Left renal pelvis (tissue), 4 donors: ENCODE results near the gene ALK. TPM values are rescaled to one million over a fixed set of nuclear protein-coding genes. Genes with fewer than 3 reads are reported as not detected.

Experiments
- DNase-seq, 4 donors: peaks; one replicate each; pipeline ENCODE4 v3.0.0-alpha.2; 2013; ENCODE audit warnings: low read depth in 4 of 4, low spot score in 3 of 4
- polyA plus RNA-seq, 4 donors: library from polyadenylated mRNA; unstranded; fragments of 120-200 nt; gene quantifications; one replicate each; pipeline ENCODE4 v1.2.1, GENCODE V29; 2013; ENCODE audit not compliant: insufficient read length in 4 of 4

ALK gene
- polyA plus RNA-seq, 4 donors = 0.30 to 1.4 (median 0.54) TPM

DNA sequence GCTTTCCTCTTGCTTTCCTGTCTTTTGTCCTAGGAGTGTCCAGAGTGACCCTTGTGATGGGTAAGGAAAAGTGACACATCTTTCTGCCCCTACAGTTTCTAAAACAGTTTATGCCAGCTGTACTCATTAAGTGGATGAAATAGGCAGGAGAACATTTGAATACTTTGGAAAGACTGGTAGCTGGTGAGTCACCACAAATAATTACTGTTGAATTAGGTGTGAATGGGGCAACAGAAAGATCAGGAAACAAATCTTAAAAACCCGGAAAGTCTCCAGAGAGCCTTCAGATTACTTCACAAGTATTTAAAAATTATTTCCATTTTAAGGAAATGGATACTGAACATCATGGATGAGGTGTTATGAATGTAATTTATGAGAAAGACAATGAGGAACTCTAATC is 527.7 kb downstream of the ALK start:
- DNase-seq = no peak

- DNase-seq = no peak
Measured at GRCh38 chr2:29392774-29393173, 528.6 kb downstream of the ALK start.

DNA sequence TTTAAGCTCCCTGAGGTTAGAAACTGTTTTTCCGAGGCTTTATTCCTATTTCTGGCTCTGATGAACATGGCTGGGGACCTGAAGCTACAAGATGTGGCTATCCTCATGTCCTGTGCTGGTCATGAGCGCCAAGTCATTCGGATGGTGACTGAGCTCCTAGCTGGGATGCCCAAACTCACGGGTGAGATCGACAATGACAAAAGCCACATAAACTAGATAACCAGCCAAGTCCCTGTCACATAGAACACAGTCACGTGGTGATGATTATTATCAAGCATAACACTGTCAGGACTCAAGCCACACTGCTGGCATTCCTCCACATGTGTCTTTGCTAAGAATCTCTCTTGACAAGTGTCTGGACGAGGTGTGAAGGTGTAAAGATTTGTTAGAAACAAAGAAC is 531.2 kb downstream of the ALK start:
- no peak for DNase-seq

DNA sequence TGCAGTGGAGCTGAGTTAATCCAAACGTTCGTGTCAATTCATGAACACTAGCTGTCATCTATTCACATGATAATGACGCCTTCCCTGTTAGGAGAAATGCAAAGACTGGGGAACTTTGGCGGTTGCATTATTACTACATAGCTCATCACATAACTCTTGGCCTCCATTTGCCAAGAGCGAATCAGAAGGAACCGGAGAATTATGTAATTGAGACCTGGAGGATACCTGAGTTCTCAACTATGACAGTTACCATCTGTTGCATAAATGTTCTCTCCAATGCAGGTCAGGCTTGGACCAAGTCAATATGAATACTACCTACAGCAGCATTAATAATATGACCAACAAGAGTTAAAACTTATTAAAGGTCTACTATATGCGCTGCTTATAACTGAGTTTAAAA is 531.7 kb downstream of the ALK start:
- no peak for DNase-seq

GRCh38 chr2:29388071-29388470 is 533.3 kb downstream of the ALK start:
- DNase-seq = no peak

- no peak for DNase-seq
Measured at GRCh38 chr2:29382486-29382885, 538.9 kb downstream of the ALK start.

- no peak for DNase-seq
Measured at GRCh38 chr2:29377788-29378187, 543.6 kb downstream of the ALK start.

- DNase-seq = no peak
Measured at GRCh38 chr2:29376541-29376940, 544.8 kb downstream of the ALK start.

DNA sequence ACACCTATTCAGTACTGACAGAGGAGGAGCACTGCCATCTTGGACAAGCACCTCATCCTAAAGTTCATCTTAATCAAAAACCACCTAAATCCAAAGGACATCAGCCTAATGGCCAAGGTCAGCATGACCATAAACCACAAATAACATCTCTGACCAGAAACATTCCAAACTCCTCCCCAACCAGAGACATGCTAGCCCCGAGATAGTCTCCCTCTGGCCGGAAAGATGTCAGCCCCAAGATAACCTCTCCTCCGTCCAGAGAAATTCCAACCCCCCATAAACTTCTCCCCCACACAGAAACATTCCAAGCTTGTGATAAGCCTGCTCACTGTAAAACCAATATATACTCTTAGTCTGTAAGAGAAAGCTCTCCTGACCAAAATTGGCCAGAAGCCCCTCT is 545.5 kb downstream of the ALK start:
- DNase-seq = no peak

GRCh38 chr2:29374823-29375222 is 546.6 kb downstream of the ALK start:
- DNase-seq = no peak

- no peak for DNase-seq
Measured at GRCh38 chr2:29373870-29374269, 547.5 kb downstream of the ALK start.

DNA sequence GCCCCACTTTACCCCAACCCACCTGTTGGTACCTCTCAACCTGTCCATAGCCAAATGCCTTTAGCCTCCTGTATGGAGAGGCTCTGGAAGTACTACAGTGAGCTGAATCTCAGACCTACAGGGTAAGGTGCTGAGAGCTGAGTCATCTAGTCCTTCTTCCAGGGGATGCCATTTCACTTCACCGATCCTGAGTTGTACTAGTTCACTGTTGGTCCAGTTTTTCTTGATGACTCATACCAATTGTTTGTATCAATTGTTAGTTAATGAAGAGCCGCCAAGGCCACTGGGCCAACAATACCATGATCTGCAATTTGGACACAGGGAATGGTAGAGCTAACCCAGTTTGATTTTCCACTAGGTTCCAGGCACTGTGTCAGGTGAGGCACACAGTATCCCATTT is 549.2 kb downstream of the ALK start:
- DNase-seq = no peak

DNA sequence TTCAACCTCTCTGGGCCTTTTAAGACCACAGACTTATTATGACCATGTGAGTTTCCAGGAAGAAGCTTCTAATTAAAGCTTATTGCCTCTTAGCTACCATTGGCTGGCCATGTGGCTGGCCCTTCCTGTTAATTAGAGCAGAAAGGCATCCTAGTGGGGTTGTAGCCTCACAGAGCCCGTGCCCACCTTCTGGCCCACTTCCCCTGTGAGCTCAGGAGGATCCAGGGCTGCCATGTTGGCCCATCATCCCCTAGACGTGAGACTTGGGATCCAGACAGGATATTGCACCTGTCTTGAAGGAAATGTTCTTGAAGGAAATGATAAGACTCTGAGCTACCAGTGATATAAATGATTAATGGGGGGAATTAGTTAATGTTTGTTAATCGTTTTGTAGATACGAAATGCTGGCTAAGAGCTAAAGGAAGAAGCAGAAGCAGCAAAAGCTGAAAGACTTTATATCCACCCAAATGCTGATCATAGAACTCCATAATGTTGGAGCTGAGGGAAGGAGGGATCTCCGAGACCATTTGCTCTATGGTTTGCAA is 550.7 kb downstream of the ALK start:
- DNase-seq = no peak

- DNase-seq = no peak
Measured at GRCh38 chr2:29370173-29370572, 551.2 kb downstream of the ALK start.

- DNase-seq = no peak
Measured at GRCh38 chr2:29368659-29369040, 552.7 kb downstream of the ALK start.

DNA sequence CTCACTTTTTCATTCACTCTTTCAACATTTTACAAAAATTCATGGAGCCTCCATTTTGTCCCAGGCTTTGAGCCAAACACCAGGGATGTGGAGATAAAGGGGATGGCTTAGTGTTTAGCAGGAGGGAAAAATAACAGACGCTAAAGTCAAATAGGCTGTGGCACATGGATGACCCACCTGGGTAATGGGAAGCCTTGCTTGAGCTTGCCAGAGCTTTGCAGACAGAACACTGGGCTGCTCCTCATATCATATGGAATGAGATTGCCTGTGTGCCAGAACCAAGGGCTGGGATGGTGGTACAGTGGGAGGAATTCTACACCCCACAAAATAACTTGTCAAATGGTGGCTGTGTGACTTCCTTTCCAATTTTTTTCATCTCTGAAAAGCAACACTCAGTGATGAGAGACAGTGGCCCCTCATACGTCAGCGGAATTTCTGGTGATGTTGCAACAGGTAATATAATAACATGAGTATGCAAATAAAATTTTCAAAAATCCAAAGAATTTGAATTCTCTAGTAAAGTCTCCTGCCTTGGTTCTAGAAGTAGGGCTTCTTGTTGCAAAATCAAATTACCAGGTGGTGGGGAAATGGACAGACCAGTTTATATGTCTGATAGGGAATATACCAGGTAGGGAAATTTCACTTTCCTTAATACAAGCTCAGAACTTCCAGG is 553.3 kb downstream of the ALK start:
- DNase-seq = no peak

DNA sequence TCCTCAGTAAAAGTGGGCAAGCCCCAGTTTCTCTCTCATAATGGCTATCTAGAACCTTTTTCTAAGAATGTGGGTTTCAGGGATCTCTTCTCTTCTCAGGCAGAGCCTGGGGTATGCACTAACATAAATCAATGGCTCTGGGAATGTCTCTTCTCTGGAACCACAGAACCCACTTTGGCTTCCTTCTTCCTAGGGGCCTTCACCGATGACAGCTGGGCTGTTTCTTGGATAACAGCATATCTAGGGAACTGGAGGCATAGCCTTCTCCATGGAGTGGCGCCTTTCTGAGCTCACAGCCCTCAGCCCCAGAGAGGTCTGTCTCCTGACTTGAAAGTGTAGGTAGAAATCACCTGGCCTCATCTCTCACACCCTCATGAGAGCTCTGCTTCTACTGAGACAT is 558.3 kb downstream of the ALK start:
- DNase-seq = no peak

- no peak for DNase-seq
Measured at GRCh38 chr2:29361231-29361630, 560.2 kb downstream of the ALK start.

- no peak for DNase-seq
Measured at GRCh38 chr2:29360016-29360784, 561.2 kb downstream of the ALK start.

DNA sequence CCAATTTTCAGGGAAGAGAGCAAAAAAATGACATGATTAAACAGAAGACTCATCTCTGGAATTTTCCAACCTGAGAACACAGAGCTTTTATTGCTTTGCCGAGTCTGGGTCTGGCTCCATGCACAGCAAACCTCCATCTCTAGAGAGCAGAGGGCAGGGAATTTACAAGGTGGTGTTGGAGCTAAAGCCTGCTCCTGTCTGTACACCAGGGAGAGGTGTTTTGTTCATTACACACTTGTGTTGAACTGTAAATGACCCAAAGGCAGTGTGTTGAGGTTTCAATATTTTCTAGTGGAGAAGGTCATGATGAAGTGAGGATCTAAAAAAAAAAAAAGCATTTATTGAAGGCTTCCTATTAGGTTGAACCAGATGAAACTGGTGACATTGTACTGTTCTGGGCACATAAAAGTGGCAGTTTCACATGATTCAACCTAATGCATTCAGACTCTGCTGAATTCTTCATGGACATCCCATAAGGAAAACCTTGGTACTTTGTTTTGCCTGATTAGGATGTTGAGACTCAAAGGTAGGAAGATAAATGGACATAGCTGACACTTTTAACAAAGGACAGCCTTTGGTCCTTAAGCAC is 567.9 kb downstream of the ALK start:
- no peak for DNase-seq

- DNase-seq = no peak
Measured at GRCh38 chr2:29351916-29352591, 569.3 kb downstream of the ALK start.
